ENCODE measurements around the gene MARK1.
"Not testable (repeated sequence)": the region's sequence is repeated elsewhere in the genome, so short reads cannot be mapped to it uniquely, and the experiment has no call there.

MARK1 gene

DNA sequence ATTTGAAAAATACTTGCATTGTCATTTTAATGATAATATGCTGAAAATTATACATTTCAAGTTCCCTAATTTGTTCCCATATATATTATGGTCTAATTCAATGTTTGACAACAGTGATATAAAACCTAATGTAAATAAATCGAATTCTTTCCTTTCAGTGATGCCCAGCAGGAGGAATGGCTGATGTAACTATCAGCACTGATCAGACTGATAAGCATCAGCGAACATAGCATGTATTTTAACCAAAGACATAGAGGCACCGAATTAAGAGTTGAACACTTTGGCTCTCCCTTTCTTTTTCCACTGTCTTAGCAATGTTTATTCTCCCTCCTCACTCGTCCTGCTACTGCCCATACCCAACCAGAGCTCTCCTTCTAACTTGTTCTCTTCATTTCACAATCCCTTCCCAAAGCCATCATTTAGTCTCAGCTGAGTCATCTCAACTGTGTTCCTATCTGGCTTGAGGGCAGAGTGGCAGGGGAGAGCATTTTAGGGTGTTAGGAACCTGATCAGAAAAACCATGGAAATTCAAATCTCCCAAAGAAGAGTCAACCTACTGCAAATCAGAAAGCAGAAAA is 103.4 kb downstream of the MARK1 start:
- no peak for DNase-seq

- no peak for DNase-seq
Observed at GRCh38 chr1:220637759-220638158, 109.8 kb downstream of the MARK1 start.

DNA sequence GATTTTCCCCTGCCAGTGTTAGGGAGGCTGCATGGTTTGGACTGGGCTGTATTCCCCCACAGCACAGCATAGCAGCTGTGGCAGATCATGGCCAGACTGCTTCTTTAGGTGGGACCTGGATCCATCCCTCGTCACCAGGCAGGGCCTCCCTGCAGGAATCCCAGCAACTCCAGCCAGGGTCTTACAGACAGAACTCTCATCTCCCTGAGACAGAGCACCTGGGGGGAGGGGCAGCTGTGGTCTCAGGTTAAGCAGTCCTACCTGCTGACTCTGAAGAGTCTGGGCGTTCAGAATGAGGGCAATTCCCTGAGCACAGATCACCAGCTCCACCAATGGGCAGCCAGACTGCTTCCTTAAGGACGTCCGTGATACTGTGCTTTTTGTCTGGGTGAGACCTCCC is 114.3 kb downstream of the MARK1 start:
- no peak for DNase-seq

DNA sequence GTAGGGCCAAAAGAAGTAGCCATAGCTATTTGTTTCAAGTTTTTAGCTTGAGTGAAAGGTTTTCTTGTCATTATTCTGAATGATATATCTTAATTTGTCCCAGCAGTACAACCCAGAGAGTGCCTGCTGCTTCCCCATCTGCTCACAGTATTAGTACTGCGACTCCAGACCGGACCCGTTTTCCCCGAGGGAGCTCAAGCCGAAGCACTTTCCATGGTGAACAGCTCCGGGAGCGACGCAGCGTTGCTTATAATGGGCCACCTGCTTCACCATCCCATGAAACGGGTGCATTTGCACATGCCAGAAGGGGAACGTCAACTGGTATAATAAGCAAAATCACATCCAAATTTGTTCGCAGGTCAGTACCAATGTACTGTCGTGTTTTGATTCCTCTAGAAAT is 125.1 kb downstream of the MARK1 start:
- no peak for DNase-seq

DNA sequence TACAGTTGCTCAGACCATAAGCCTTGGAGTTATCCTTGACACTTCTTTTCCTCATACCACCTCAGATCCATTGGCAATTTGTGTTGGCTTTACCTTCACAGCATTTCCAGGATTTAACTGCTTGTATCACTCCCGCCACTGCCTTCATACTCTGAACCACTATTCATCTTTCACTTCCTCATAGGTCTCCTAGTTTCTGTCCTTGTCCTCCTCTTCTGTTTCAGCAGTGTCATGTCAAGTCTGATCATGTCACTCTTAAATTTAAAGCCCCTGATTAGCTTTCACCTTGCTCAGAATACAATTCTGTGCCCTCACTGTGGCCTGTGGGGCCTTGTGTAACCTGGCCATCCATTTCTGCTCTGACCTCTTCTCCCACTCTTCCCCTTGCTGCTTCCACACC is 127.6 kb downstream of the MARK1 start:
- no peak for DNase-seq

DNA sequence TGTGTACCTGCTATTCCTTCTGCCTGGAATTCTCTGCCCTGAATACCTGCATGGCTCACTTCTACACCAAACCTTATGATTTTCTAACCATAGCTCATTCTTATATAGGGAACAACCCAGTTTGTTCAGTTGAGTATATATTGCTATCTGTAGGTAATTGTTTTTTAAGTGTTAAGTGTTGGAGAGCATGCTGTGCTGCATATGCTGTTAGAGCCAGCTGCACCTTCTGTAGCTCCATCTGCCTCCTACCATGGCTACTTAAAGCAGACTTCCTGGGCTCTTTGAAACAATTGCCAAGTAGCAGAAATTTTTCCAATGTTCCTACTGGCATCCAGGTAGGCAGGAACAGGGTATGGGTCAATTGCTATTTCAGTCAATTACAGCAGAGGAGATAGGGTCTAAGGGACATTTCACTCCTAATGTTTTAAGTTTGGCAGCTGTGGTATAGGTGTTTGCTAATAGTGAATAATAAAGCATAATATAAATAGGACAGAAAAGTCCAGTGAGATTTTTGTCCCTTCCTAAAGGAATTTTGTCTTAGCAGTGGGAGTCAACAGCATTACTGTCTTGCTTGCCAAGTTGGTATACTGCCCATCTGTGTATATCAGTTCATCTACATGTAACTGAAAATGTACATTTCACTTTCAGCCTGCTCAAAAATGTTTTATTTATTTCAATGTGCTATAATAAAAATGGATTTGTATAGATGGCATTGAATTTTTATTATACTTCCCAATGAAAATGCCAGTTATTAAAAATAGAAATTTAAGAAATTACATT is 128.2 kb downstream of the MARK1 start:
- no peak for DNase-seq

- no peak for DNase-seq
Observed at GRCh38 chr1:220666349-220666748, 138.4 kb downstream of the MARK1 start.

- DNase-seq: no peak
Observed at GRCh38 chr1:220669005-220669404, 141.1 kb downstream of the MARK1 start.

DNA sequence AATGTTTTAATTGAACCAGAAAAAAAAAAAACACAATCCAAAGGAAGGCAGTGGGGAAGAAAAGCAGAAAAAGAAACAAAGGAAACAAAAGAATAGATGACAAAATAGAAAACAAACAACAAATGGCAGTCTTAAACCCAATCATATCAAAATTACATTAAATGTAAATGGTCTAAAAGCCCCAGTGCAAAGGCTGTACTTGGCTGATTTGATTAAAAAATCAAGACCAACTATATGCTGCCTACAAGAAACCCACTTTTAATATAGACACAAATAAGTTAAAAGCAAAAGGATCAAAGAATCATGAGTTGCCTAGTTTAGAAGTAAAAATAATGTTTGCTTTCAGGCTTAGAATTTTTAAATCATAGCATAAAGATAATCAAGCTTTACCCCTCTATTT is 142.4 kb downstream of the MARK1 start:
- DNase-seq: no peak

DNA sequence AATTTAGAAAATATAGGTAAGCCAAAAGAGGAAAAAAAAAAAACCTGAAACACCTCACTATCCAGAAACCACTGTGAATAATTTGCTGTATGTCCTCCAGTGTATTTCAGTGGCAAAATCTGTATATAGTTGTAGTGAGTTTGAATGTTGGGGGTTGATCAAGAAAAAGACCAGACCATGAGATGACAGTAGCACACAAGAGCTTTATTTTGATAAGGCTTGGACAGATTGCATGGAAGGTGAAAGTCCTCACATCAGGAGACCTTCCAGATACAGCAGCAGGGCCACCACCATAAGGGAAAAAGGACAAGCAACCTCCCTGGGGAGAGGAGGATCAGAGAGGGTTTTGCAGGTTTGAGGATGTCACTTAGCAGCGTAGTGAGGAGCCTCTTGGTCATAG is 146.0 kb downstream of the MARK1 start:
- no peak for DNase-seq

DNA sequence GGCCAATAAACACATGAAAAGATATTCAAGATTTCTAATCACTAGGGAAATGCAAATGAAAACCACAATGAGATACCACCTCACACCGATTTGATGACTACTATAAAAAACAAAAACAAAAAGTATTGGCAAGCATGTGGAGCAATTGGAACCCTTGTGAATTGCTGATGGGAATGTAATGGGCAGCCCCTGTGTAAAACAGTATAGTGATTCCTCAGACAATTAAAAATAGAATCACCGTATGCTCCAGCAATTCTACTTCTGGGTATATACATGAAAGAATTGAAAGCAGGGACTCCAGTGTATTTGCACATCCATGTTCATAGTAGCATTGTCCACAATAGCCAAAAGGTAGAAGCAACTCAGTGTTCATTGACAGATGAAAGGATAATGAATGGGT is 149.3 kb downstream of the MARK1 start:
- no peak for DNase-seq

- DNase-seq: peak; percentile 52
Observed at GRCh38 chr1:220680085-220680687, 152.2 kb downstream of the MARK1 start.

DNA sequence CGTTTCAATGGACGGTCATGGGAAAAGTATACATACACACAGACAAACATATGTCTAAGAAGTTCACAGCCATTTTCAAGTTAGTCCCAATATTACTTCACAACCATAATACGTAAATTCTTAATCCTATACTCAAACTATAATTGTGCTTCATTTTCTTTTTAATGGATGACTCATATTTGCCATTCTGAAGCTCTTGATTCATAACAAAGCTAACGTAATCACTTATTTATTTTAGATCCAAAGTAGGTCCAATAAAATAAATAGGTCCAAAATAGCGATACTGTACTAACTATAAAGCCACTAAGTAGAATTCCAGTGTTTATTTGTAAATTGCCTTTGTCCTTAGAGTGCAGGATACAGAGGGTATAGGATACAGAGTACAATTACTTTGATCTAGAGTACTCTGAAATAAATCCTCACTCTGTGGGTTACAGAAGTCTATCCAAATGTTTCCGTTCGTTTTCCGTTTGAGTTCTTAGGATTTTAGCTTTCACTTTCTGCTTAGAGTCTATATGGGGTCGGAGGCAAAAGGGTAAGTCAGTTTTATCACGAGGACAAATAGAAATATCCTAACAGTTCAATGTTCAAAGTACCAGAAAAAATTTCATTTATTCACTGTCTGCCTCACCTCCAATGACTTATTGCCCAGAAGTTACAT is 153.4 kb downstream of the MARK1 start:
- no peak for DNase-seq

- DNase-seq: no peak
Observed at GRCh38 chr1:220682901-220683576, 155.1 kb downstream of the MARK1 start.

DNA sequence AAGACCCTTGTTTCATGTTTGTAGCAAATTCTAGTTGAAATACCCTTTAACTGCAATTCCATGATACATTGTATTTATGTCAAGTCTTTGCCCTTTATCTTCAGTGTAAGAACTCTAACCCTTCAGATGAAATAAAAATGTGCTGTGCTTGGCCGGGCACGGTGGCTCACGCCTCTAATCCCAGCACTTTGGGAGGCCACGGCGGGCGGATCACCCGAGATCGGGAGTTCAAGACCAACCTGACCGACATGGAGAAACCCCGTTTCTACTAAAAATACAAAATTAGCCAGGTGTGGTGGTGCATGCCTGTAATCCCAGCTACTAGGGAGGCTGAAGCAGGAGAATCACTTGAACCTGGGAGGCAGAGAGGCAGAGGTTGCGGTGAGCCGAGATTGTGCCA is 155.8 kb downstream of the MARK1 start:
- not testable (repeated sequence) for DNase-seq

- DNase-seq: no peak
Observed at GRCh38 chr1:220684890-220685289, 157.0 kb downstream of the MARK1 start.

DNA sequence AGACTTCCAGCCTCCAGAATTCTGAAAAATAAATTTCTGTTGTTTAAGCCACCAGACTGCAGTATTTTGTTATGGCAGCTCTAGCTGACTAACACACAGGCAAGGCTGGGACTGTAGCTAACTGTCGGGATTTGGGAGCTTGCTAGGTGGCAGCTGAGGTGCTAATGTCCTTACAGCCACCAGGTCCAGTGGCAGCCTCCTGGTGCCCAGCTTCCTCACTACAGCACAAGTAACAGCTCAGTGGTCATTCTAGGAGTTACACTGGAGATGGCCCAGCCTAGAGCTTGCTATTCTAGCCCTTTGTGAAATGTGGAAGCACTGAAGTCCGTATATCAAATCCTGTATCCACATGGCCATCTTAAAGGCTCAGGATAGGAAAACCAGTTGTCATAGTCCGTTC is 157.9 kb downstream of the MARK1 start:
- no peak for DNase-seq

GRCh38 chr1:220687809-220688208 is 159.9 kb downstream of the MARK1 start:
- DNase-seq: no peak

DNA sequence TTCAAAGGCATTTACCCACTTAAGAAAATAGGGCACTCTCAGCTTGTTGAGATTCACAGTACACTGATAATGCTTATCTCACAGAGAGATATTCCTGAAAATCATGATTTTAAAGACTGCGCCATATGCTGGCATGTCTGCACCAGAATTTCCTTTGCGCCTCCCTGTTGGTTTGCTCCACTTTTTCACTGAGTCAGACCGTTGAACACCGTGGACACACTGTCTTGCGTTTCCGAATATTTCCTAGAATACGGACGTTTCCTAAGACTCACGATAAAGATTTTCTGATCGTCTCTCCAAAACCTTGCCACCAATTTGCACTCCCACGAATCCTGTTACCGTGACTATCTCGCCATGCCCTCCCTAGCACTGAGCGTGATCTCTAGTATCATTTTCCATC is 161.7 kb downstream of the MARK1 start:
- DNase-seq: no peak

- peak; percentile 90 for DNase-seq
Observed at GRCh38 chr1:220690140-220691052, 162.5 kb downstream of the MARK1 start, which contains the start of gene C1orf115. Gene C1orf115, plus strand, starts transcription at chr1:220690363. Its CDS starts 40 bp downstream, at chr1:220690403.

GRCh38 chr1:220691053-220691684 is 163.2 kb downstream of the MARK1 start:
- no peak for DNase-seq

Data from NCI-H774 (cell line).